ENCODE results near the gene PIGN.

The PIGN gene

GRCh38 chr18:62106271-62106670, 80.6 kb downstream of the PIGN start:
- DNase-seq (ENCODE audit: low read depth in 2 of 2), result no peak

GRCh38 chr18:62105376-62105775, 81.5 kb downstream of the PIGN start:
- no peak for DNase-seq (ENCODE audit: low read depth in 2 of 2)

- no peak for DNase-seq (ENCODE audit: low read depth in 2 of 2)
These were observed 84.6 kb downstream of the PIGN start for GRCh38 chr18:62102221-62102620.

DNA sequence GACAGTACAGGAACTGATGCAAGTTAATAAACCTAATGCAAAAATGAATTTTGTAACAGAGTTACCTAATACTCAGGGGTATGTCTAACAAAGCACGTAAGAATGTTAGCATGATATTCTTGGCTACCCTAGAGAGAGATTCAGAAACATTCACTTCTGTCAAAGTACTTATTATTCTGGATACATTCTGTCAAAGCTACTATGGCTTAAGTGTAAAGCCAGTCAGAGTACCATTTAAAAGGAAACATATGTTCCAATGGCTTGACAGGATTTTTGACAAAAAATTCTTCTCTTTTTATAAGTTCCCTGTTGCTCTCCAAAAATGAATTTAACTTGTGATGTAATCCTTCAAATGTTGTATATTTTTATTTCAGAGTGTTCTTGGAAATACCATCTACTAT, 85.5 kb downstream of the PIGN start:
- DNase-seq (ENCODE audit: low read depth in 2 of 2), result no peak

DNA sequence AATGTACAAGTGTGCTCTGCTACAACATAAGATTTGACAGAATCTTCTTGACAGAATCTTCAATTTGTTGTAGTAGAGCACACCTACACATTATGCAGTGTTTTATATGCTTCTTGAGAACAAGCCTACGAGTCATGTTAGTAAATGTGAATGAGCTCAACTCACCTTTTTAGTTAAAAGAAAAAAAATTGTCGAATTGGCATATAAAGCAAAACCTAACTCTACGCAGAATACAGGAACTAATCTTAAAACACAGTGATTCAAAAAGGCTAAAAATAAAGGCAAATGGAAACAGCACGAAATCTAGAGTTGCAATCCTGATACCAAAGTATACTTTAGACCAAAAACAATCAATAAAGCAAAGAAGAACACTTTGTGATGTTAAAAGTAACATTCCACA, 87.9 kb downstream of the PIGN start:
- no peak for DNase-seq (ENCODE audit: low read depth in 2 of 2)

GRCh38 chr18:62097698-62098097, 89.2 kb downstream of the PIGN start:
- no peak for DNase-seq (ENCODE audit: low read depth in 2 of 2)

DNA sequence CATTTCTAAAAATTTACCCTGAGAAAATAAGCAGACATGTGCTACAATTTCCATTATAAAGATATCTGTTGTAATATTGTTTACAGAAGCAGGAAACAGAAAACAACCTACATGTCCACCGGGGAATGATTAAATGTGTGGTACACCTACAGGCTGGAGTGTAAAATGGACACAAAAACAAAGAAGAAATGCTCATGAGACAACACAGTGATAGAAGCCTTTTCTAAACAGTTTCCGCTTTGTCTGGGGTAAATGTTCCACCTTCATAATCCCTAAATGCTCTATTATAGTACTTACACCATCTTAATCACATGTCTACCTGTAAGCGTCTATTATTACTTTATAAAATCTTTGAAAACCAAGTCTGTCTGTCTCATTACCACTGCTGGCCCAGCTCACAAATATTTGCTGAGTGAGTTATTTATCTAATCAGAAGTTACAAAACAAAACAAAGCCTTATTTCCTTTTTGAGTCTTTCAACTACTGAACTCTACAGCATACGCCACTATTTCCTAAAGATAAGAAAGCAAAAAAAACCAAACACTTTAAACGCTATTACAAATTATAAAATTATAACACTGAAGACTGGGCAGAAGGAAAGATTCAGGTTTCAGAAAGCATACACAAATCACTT, 95.3 kb downstream of the PIGN start:
- no peak for DNase-seq (ENCODE audit: low read depth in 2 of 2)

DNA sequence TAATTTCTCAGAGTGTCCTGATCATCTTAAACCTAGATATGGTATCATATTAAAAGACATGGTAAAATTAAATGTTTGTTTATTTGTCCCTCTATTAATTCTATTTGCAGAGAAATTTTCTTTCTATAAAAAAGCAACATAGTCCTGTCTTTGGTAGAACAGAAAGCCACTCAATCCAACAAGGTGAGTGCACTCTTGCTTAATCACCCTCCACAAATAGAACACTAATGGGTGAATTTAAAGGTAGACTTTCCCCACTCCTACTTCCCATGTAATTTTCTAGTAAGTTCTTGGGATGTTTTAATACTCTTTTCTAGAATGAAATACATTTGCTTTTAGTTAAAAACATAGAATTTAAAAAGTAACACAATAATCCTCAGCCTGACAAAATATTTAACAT, 97.7 kb downstream of the PIGN start:
- no peak for DNase-seq (ENCODE audit: low read depth in 2 of 2)

DNA sequence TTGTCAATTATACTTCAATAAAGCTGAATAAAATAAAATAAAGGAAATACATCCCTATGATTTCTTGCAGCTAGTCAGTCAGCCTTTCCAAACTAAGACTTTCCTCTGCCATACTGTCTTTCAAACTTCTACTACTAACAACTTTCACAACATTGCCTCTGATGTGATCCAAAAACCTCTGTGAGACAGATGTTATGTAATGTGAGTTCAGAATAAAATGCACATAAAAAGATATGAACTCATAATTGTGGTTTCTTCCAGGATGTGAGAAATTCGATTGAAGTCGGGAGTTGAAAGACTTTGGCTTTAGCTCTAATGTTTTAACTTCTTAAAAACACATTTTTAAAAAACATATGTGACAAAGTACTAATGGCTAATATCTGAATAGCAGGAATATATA, 98.7 kb downstream of the PIGN start:
- no peak for DNase-seq (ENCODE audit: low read depth in 2 of 2)

DNA sequence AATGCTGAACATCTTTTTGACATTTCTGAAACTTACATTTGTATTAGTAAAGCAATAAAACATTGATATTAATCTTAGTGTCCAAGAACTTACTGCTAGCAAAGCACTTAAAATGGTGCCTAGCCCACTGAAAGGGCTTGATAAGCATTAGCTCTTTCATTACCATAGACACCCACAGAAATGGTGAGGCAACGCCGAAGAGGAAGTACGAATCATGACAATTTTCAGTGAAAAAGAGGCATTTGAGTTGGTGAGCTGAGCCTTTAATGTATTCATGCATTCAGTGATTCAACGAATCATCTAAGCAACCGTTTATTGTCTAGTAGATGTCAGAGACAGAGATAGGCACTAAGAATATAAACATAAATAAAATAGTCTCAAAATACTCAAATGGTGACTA, 101.1 kb downstream of the PIGN start:
- DNase-seq (ENCODE audit: low read depth in 2 of 2), result no peak

GRCh38 chr18:62081761-62082294, 105.0 kb downstream of the PIGN start:
- no peak for DNase-seq (ENCODE audit: low read depth in 2 of 2)

GRCh38 chr18:62081248-62081647, 105.6 kb downstream of the PIGN start:
- DNase-seq (ENCODE audit: low read depth in 2 of 2), result no peak

DNA sequence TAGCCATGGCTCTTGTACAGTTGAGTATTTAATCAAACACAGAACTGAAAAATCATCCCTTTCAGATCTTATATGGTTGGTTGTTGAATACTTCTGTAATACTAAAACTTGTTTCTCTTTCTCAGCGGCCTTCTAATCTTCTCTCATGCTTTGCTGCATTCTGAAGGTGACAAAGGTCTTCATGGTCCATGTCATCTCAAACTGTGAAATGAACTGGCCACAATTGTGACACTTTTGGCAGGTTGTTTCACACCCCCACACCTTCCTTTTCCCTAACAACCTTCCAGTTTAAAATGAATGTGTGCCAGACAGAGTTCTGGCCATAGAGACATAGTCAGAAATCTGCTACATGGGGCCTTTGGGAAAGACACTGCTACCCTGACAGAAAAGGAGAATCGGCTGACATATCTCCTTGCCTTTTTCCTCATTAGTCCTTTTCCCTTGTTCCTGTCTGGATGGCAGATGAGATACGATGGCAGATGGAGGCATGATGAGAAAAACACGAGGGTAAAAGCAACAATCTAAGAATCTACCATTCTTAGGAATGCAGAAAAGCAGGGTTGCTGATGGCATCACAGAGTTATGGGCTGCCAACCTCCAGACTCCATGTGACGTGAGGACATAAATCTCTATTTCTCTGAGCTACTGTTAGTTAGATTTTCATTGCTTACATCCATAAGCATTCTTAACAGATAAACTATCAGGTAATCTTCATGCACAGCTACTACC, 106.5 kb downstream of the PIGN start:
- DNase-seq (ENCODE audit: low read depth in 2 of 2), result no peak

DNA sequence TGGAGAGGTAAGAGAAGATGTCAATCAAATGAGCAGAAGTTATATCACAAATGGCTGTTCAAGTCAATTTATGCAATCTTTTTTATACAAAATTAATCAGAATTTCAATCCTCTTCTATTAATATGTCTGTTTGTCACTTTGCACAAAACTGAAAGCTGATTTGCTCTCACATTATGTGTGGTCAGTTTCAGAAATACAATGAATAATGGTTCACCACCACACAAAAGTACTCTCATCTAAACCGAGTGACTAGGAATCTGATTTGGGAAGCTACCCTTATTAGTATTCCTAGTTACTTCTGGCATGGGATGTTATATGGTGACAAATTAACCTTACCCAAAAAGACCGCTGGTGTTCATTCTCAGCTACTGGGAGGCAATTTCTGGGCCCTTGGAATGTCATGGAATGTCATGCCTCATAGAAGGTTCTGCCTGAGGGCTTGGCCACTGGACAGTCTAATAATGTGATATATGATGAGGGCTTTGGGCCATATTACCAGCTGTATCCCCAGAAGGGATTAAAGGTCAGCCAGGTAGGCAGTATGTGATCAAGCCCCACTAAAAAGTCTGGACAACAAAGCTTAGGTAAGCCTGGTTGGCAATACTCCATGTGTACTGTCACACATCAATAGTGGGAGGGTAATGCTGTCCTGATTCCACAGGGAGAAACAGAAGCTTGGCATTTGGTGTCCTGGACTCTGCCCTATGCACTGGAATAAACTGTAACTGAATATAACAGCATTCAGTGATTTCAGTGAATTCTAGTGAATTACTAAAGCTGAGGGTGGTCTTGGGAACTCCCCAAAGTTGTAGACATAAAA, 113.2 kb downstream of the PIGN start:
- DNase-seq (ENCODE audit: low read depth in 2 of 2), result no peak

GRCh38 chr18:62072370-62072769, 114.5 kb downstream of the PIGN start:
- no peak for DNase-seq (ENCODE audit: low read depth in 2 of 2)

GRCh38 chr18:62071071-62071470, 115.8 kb downstream of the PIGN start:
- DNase-seq (ENCODE audit: low read depth in 2 of 2), result no peak

GRCh38 chr18:62070302-62070701, 116.6 kb downstream of the PIGN start:
- DNase-seq (ENCODE audit: low read depth in 2 of 2), result no peak

GRCh38 chr18:62069556-62069955, 117.3 kb downstream of the PIGN start:
- no peak for DNase-seq (ENCODE audit: low read depth in 2 of 2)

- DNase-seq (ENCODE audit: low read depth in 2 of 2), result no peak
These were observed 120.6 kb downstream of the PIGN start for GRCh38 chr18:62066102-62066818.

GRCh38 chr18:62064361-62064760, 122.5 kb downstream of the PIGN start:
- DNase-seq (ENCODE audit: low read depth in 2 of 2), result no peak

GRCh38 chr18:62061821-62062478, 124.9 kb downstream of the PIGN start:
- DNase-seq (ENCODE audit: low read depth in 2 of 2), result no peak

Data from stimulated activated CD4-positive, alpha-beta T cell treated with anti-CD3 and anti-CD28 coated beads, Interleukin-1b, Interleukin-23, amount 100 ng/mL, for 4 hours (primary cell).